ENCODE results near the gene DDX51.

- TF ChIP-seq CTCF (IDR thresholded peaks at IDR 0.05) = peak in 1 of 6 experiments; percentile 3
- TF ChIP-seq POLR2AphosphoS5 (IDR thresholded peaks at IDR 0.05) = no peak
These were observed 44.8 kb upstream of the DDX51 start for GRCh38 chr12:132188916-132189325.

Measured in upper lobe of left lung (tissue), 4 donors.